ENCODE results near the gene CERS2. TPM values are rescaled to one million over a fixed set of nuclear protein-coding genes. Genes with fewer than 3 reads are reported as not detected.

The CERS2 gene
- total and polyA plus RNA-seq, 10 of the 15 experiments (the other 5 are each of a cell fraction or from before 2014, with no cell fraction given), result 9.2 to 87.9 (median 50.8) TPM

GRCh38 chr1:150926097-150926741, 48.4 kb downstream of the CERS2 start, which contains the start of gene SETDB1 (continued):
- peak; percentile 62 for TF ChIP-seq USF1 (IDR thresholded peaks at IDR 0.05; ENCODE audit: borderline replicate concordance, extremely low read length, insufficient read depth, low read depth, low read length)
- TF ChIP-seq MLLT1 (IDR thresholded peaks at IDR 0.05), result 0 out of 2 replicates have a peak, but pooled peaks have one; percentile 49
- peak; percentile 93; the same call in 1 of the 2 replicates for TF ChIP-seq ZBTB40 (IDR thresholded peaks at IDR 0.05; ENCODE audit: borderline replicate concordance)
- 0 out of 2 replicates have a peak, but pooled peaks have one; percentile 34 for TF ChIP-seq CREM (IDR thresholded peaks at IDR 0.05; ENCODE audit: low read depth)
- TF ChIP-seq ELK1 (IDR thresholded peaks at IDR 0.05; ENCODE audit: low read depth, low read length), result peak; percentile 83
- 0 out of 2 replicates have a peak, but pooled peaks have one; percentile 23 for TF ChIP-seq NR2F1 (conservative IDR thresholded peaks at IDR 0.05)
- TF ChIP-seq E4F1 (IDR thresholded peaks at IDR 0.05; ENCODE audit: borderline replicate concordance, partially characterized antibody), result peak; percentile 43
- TF ChIP-seq NBN (IDR thresholded peaks at IDR 0.05), result peak; percentile 89
- TF ChIP-seq IKZF2 (IDR thresholded peaks at IDR 0.05), result peak; percentile 69 to 71
- TF ChIP-seq MTA2 (IDR thresholded peaks at IDR 0.05; ENCODE audit: low read depth), result peak; percentile 72
- peak in 1 of 3 experiments; percentile 22; a peak in 1 of 6 replicates for TF ChIP-seq CTCF (IDR thresholded peaks at IDR 0.05 in 2 of 3, conservative IDR thresholded peaks at IDR 0.05 in 1 of 3; ENCODE audit: control insufficient read depth in 2 of 3, extremely low read depth in 1 of 3, insufficient read depth in 1 of 3, low read depth in 3 of 3, low read length in 3 of 3)
- peak; percentile 95 for TF ChIP-seq GABPA (IDR thresholded peaks at IDR 0.05; ENCODE audit: low read depth)
- TF ChIP-seq ZNF24 (IDR thresholded peaks at IDR 0.05), result no peak
- TF ChIP-seq SRF (IDR thresholded peaks at IDR 0.05; ENCODE audit: low read depth in 2 of 2, low read length in 2 of 2), result peak; percentile 78 to 87
- peak; percentile 87 for TF ChIP-seq PML (IDR thresholded peaks at IDR 0.05; ENCODE audit: low read length)
- TF ChIP-seq RB1 (IDR thresholded peaks at IDR 0.05; ENCODE audit: borderline replicate concordance), result 0 out of 2 replicates have a peak, but pooled peaks have one; percentile 21

Data from GM12878 (cell line).